LNCAP (cell line): Measurements from ENCODE around the gene ZNF12.

Source experiments
- TF ChIP-seq, protein P1 (sequence below): fragments of 450-650 bp; IDR thresholded peaks from 2 replicates; pipeline ENCODE4 v1.5.1; 2017; ENCODE audit warnings: mild to moderate bottlenecking

The ZNF12 gene

DNA sequence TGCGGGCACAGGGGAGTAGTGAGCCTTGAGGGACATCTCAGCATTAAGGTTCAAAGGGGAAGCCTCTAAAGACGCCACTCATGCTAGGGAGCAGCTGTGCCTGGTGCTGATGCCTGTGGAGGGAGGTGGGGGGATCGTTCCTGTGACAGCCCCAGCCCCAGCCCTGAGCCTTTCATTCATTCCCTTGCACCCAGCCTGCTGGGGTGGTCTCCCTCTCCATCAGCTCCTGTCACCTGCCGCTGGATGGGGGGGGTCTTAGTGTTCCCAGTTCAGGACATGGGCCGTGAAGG is 58.0 kb downstream of the ZNF12 start:
- TF ChIP-seq, protein P1, sequence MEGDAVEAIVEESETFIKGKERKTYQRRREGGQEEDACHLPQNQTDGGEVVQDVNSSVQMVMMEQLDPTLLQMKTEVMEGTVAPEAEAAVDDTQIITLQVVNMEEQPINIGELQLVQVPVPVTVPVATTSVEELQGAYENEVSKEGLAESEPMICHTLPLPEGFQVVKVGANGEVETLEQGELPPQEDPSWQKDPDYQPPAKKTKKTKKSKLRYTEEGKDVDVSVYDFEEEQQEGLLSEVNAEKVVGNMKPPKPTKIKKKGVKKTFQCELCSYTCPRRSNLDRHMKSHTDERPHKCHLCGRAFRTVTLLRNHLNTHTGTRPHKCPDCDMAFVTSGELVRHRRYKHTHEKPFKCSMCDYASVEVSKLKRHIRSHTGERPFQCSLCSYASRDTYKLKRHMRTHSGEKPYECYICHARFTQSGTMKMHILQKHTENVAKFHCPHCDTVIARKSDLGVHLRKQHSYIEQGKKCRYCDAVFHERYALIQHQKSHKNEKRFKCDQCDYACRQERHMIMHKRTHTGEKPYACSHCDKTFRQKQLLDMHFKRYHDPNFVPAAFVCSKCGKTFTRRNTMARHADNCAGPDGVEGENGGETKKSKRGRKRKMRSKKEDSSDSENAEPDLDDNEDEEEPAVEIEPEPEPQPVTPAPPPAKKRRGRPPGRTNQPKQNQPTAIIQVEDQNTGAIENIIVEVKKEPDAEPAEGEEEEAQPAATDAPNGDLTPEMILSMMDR = no peak

DNA sequence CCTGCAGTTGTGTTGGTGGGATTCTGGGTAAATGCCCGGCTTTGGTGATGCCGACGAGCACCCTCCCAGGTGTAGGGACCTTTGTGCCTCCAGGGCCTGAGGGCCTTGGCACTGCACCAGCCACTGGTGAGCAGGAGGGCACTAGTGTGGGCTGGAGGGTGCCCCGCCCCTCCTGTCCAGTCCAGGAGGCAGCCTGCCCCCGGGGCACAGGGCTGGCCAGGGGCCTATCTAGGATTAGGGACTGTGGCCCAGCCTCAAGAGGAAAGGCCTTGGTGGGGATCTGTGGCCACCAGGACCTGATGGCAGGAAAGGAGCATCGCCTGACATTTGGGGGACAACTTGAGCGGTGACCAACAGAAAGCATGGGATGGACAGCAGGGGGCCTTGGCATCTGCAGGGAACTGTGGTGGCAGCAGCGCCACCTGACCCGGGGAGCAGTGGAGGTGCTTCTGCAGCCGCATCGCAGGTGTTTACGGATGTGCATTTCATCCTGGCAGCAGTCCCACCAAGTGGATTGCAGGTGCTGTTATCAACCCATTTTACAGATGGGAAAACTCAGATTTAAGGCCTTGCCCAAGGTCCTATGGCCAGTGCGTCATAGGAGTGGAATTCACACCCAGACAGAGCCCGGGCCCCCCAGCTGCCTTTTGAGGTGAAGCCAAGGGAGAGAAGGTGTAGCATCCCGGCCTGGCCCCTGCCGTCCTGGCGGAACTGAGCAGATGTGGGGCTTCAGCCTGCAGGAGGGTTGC is 58.5 kb downstream of the ZNF12 start:
- TF ChIP-seq, protein P1 = no peak

DNA sequence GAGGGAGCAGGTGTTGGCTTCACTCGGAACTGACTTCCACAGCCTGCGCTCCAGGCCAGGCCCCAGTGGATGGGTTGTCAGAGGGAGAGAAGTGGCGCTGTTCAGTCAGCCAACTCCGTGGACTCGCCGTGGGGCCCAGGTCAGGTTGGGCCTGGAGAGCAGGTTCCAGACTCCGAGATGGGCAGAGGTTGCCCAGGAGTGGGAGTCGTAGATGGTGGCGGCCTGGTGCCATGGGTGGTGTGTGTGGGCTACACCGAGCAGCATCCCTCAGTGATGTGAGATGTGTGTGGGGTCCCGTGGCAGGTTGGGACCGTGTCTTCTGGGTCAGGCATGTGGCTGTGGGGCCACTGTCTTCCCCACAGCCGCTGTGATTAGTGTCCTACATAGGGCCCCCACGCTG is 59.2 kb downstream of the ZNF12 start:
- TF ChIP-seq, protein P1 = no peak

DNA sequence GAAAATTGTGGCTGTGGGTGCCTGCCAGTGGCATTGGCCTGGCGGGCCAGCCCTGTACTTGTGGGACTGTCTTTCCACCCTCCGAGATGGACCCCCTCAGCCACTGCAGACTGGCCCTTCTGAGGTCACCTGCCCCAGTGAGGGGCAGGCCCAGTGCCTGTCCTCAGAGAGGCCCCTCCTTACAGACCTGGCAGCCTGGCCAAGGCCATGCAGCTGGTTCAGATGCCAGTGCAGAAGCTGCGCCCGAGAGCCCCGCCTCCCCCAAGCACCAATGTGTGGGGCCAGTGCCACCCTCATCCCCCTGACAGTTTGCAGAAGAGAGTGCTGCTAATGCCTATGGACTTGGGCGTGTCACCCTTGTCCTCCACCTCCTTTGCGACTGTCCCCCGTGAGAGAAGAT is 59.7 kb downstream of the ZNF12 start:
- TF ChIP-seq, protein P1 = no peak

DNA sequence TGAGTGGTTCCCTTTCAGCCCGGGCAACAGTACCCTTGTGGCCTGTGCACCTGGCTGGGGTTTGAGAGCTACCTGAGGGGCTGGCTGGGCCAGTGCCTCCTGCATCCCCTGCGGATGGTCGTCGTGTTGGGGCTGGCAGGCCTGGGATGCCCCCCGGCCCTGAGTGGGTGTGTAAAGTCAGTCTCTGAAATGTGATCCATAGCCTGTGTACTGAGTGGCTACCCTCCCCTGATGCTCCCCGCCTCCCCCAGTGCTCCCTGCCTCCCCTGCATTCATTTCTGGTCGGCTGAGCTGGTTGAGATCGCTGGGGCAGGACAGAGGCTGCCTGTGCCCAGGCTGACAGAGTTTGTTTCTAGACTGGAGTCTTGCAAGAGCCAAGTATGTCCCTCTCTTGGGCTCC is 60.3 kb downstream of the ZNF12 start:
- TF ChIP-seq, protein P1 = no peak

DNA sequence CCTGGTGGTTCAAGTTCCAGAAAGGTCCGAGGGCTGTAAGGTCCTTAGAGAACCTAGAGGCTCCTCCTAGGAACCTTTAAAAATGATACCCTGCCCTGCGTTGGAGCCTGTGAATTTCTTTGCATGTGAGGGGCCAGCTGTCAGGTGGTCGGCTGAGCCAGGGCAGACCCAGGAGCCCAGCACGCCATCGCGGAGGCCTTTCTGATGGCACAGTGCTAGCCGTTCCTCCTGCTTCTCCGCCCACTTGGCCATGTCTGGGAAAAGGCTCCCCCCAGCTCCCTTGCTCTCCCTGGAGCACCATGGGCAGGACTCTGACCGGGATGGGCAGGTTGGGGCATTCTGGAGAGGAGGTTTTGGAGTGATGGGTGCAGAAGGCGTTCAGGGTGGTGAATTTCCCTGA is 62.0 kb downstream of the ZNF12 start:
- TF ChIP-seq, protein P1 = no peak

- TF ChIP-seq, protein P1 = no peak
These were observed 62.7 kb downstream of the ZNF12 start for GRCh38 chr7:6643915-6644625.
